Skeletal muscle satellite cell (primary cell): ENCODE results near the gene RAD51B.
"Not testable (repeated sequence)": the region's sequence is repeated elsewhere in the genome, so short reads cannot be mapped to it uniquely, and the experiment has no call there.

Source experiments
- H3K27me3 ChIP-seq: 2 replicates; pipeline ENCODE4 v1.7.0; 2013; ENCODE audit warnings: low read length; ENCODE audit not compliant: control insufficient read depth, insufficient read depth
- H3K36me3 ChIP-seq: 2 replicates; pipeline ENCODE4 v1.7.0; 2013; ENCODE audit warnings: mild to moderate bottlenecking, control low read depth, low read length; ENCODE audit not compliant: insufficient read depth
- H3K4me1 ChIP-seq: 2 replicates; pipeline ENCODE4 v1.7.0; 2013; ENCODE audit warnings: low read length; ENCODE audit not compliant: control insufficient read depth, insufficient read depth
- H3K4me2 ChIP-seq: 2 replicates; pipeline ENCODE4 v1.7.0; 2013; ENCODE audit warnings: mild to moderate bottlenecking, low read length
- H3K4me3 ChIP-seq: 2 replicates; pipeline ENCODE4 v1.7.0; 2013; ENCODE audit warnings: low read length
- H3K9ac ChIP-seq: 2 replicates; pipeline ENCODE4 v1.7.0; 2013; ENCODE audit warnings: mild to moderate bottlenecking, low read depth, low read length, moderate library complexity
- H3K9me3 ChIP-seq: replicated peaks from 2 replicates; pipeline ENCODE4 v1.7.0; 2013; ENCODE audit warnings: mild to moderate bottlenecking, control low read depth, low read length

Gene RAD51B

GRCh38 chr14:68301219-68301618 lies 481.6 kb downstream of the RAD51B start:
- no peaks in the 10 kb centered on the region for H3K9me3 ChIP-seq
- no peaks in the 10 kb centered on the region for H3K27me3 ChIP-seq
- H3K36me3 ChIP-seq: no peaks in the 10 kb centered on the region
- H3K4me1 ChIP-seq: no peaks in the 10 kb centered on the region
- H3K9ac ChIP-seq: no peak overlapping the region
- H3K4me2 ChIP-seq: no peak overlapping the region
- no peak overlapping the region for H3K4me3 ChIP-seq

GRCh38 chr14:68302938-68303337 lies 483.4 kb downstream of the RAD51B start:
- H3K36me3 ChIP-seq, H3K9ac ChIP-seq, H3K4me2 ChIP-seq, H3K4me1 ChIP-seq, H3K27me3 ChIP-seq, H3K9me3 ChIP-seq, H3K4me3 ChIP-seq: not testable (repeated sequence)

- no peak overlapping the region for H3K4me2 ChIP-seq
- H3K9me3 ChIP-seq: no peaks in the 10 kb centered on the region
- no peak overlapping the region for H3K4me3 ChIP-seq
- no peak overlapping the region for H3K9ac ChIP-seq
- no peaks in the 10 kb centered on the region for H3K36me3 ChIP-seq
- no peaks in the 10 kb centered on the region for H3K27me3 ChIP-seq
- H3K4me1 ChIP-seq: peaks cover 7% of the 10 kb centered on the region
These were observed 486.2 kb downstream of the RAD51B start for GRCh38 chr14:68305738-68306137.

- no peaks in the 10 kb centered on the region for H3K36me3 ChIP-seq
- H3K9ac ChIP-seq: no peak overlapping the region
- H3K4me1 ChIP-seq: peaks cover 7% of the 10 kb centered on the region
- no peak overlapping the region for H3K4me3 ChIP-seq
- H3K4me2 ChIP-seq: no peak overlapping the region
- H3K27me3 ChIP-seq: no peaks in the 10 kb centered on the region
- no peaks in the 10 kb centered on the region for H3K9me3 ChIP-seq
These were observed 486.8 kb downstream of the RAD51B start for GRCh38 chr14:68306265-68306933.

GRCh38 chr14:68306934-68307789 lies 487.6 kb downstream of the RAD51B start:
- H3K9ac ChIP-seq: no peak overlapping the region
- no peak overlapping the region for H3K4me3 ChIP-seq
- H3K4me1 ChIP-seq: peaks cover 7% of the 10 kb centered on the region
- H3K9me3 ChIP-seq: no peaks in the 10 kb centered on the region
- H3K27me3 ChIP-seq: no peaks in the 10 kb centered on the region
- no peak overlapping the region for H3K4me2 ChIP-seq
- H3K36me3 ChIP-seq: no peaks in the 10 kb centered on the region

- Histone ChIP-seq H3K4me3 (no peak overlapping the region), H3K36me3 (no peaks in the 10 kb centered on the region), H3K4me1 (peaks cover 7% of the 10 kb centered on the region)
These were observed 488.2 kb downstream of the RAD51B start for GRCh38 chr14:68307790-68308168.

GRCh38 chr14:68308726-68309520 lies 489.3 kb downstream of the RAD51B start:
- H3K9me3 ChIP-seq: no peaks in the 10 kb centered on the region
- H3K9ac ChIP-seq: no peak overlapping the region
- no peak overlapping the region for H3K4me3 ChIP-seq

More at GRCh38 chr14:68307790-68308168, 488.2 kb downstream of the RAD51B start:
- Histone ChIP-seq H3K27me3 (no peaks in the 10 kb centered on the region), H3K9me3 (no peaks in the 10 kb centered on the region), H3K4me2 (no peak overlapping the region), H3K9ac (no peak overlapping the region)

GRCh38 chr14:68309616-68310015 lies 490.0 kb downstream of the RAD51B start:
- no peaks in the 10 kb centered on the region for H3K9me3 ChIP-seq
- no peaks in the 10 kb centered on the region for H3K27me3 ChIP-seq
- H3K4me1 ChIP-seq: peaks cover 7% of the 10 kb centered on the region
- H3K36me3 ChIP-seq: no peaks in the 10 kb centered on the region
- H3K4me2 ChIP-seq: no peak overlapping the region
- H3K4me3 ChIP-seq: no peak overlapping the region
- no peak overlapping the region for H3K9ac ChIP-seq

More at GRCh38 chr14:68308726-68309520, 489.3 kb downstream of the RAD51B start:
- Histone ChIP-seq H3K36me3 (no peaks in the 10 kb centered on the region), H3K27me3 (no peaks in the 10 kb centered on the region), H3K4me1 (peaks cover 7% of the 10 kb centered on the region), H3K4me2 (no peak overlapping the region)

GRCh38 chr14:68312300-68312699 lies 492.7 kb downstream of the RAD51B start:
- H3K4me1 ChIP-seq: peaks cover 7% of the 10 kb centered on the region
- H3K36me3 ChIP-seq: no peaks in the 10 kb centered on the region
- no peaks in the 10 kb centered on the region for H3K9me3 ChIP-seq
- no peak overlapping the region for H3K9ac ChIP-seq
- no peak overlapping the region for H3K4me2 ChIP-seq
- H3K27me3 ChIP-seq: no peaks in the 10 kb centered on the region
- no peak overlapping the region for H3K4me3 ChIP-seq

- no peak overlapping the region for H3K4me3 ChIP-seq
- no peaks in the 10 kb centered on the region for H3K36me3 ChIP-seq
- peaks cover 7% of the 10 kb centered on the region for H3K4me1 ChIP-seq
- no peak overlapping the region for H3K9ac ChIP-seq
- no peaks in the 10 kb centered on the region for H3K27me3 ChIP-seq
- H3K9me3 ChIP-seq: no peaks in the 10 kb centered on the region
- H3K4me2 ChIP-seq: no peak overlapping the region
These were observed 493.5 kb downstream of the RAD51B start for GRCh38 chr14:68312884-68313610.

- no peaks in the 10 kb centered on the region for H3K27me3 ChIP-seq
- H3K9ac ChIP-seq: no peak overlapping the region
- no peak overlapping the region for H3K4me2 ChIP-seq
- H3K9me3 ChIP-seq: no peaks in the 10 kb centered on the region
- H3K4me3 ChIP-seq: no peak overlapping the region
- H3K4me1 ChIP-seq: peaks cover 8% of the 10 kb centered on the region
- H3K36me3 ChIP-seq: no peaks in the 10 kb centered on the region
These were observed 495.1 kb downstream of the RAD51B start for GRCh38 chr14:68314642-68315041.
